K562 (cell line): ENCODE data around the gene RPL26. TPM values are rescaled to one million over a fixed set of nuclear protein-coding genes. Genes with fewer than 3 reads are reported as not detected.

ENCODE experiments used
- CBFA2T3 ChIP-seq: fragments of 450-650 bp; IDR thresholded peaks from 2 replicates; pipeline ENCODE4 v1.6.1; 2017
- CREM ChIP-seq: IDR thresholded peaks from 2 replicates; pipeline ENCODE4 v1.6.1; 2014; ENCODE audit warnings: antibody characterized with exemption, low read depth
- DACH1 ChIP-seq: fragments of 450-650 bp; IDR thresholded peaks from 2 replicates; pipeline ENCODE4 v1.6.1; 2018; ENCODE audit not compliant: partially characterized antibody
- ELF1 ChIP-seq: fragments of 200-800 bp; sonication (Bioruptor generic); IDR thresholded peaks from 2 replicates; pipeline ENCODE4 v1.6.1; 2016; ENCODE audit warnings: missing genetic modification characterization, missing compliant biosample characterization
- HDAC2 ChIP-seq: fragments of 450-650 bp; IDR thresholded peaks from 2 replicates; pipeline ENCODE4 v1.6.1; 2016; ENCODE audit warnings: mild to moderate bottlenecking
- HDAC3 ChIP-seq: fragments of 450-650 bp; IDR thresholded peaks from 2 replicates; pipeline ENCODE4 v1.6.1; 2018; ENCODE audit warnings: borderline replicate concordance, mild to moderate bottlenecking, moderate library complexity; ENCODE audit not compliant: partially characterized antibody
- HMGN3 ChIP-seq: IDR thresholded peaks from 2 replicates; pipeline ENCODE4 v1.6.1; 2011; ENCODE audit warnings: borderline replicate concordance, low read depth, mild to moderate bottlenecking, mixed read lengths, low read length; ENCODE audit not compliant: insufficient read length; ENCODE audit errors: extremely low read depth
- MAFF ChIP-seq: IDR thresholded peaks from 2 replicates; pipeline ENCODE4 v1.6.1; 2012; ENCODE audit warnings: low read length, improper control_type of control experiment
- MTA3 ChIP-seq: fragments of 450-650 bp; formaldehyde crosslinking; IDR thresholded peaks from 2 replicates; pipeline ENCODE4 v1.6.1; 2017; ENCODE audit warnings: mild to moderate bottlenecking, borderline replicate concordance
- PREB ChIP-seq: sonication (generic); formaldehyde crosslinking; IDR thresholded peaks from 2 replicates; pipeline ENCODE4 v1.8.1; 2023; ENCODE audit warnings: mild to moderate bottlenecking, missing genetic modification reagents
- SMARCE1 ChIP-seq: fragments of 450-650 bp; IDR thresholded peaks from 2 replicates; pipeline ENCODE4 v1.7.1; 2016; ENCODE audit warnings: mild to moderate bottlenecking
- STAT6 ChIP-seq: sonication (generic); formaldehyde crosslinking; IDR thresholded peaks from 2 replicates; pipeline ENCODE4 v1.8.1; 2023; ENCODE audit warnings: mild to moderate bottlenecking, missing genetic modification reagents
- THRB ChIP-seq: fragments of 450-650 bp; formaldehyde crosslinking; conservative IDR thresholded peaks from 2 replicates; pipeline ENCODE4 v1.4.0; 2022; ENCODE audit warnings: mild to moderate bottlenecking, missing genetic modification characterization
- U2AF1 ChIP-seq: fragments of 200-400 bp; formaldehyde crosslinking; optimal IDR thresholded peaks from 2 replicates; pipeline ENCODE3; 2017; ENCODE audit warnings: mild to moderate bottlenecking, low read depth, low read length, moderate library complexity
- ZBTB11 ChIP-seq, 3 experiments: fragments of 200-800 bp in 1 of 3; fragments of 250-450 bp in 1 of 3; fragments of 450-650 bp in 1 of 3; sonication (Bioruptor Pico) in 1 of 3; sonication (Bioruptor generic) in 1 of 3; formaldehyde crosslinking in 1 of 3; IDR thresholded peaks; 2 replicates each; pipeline versions ENCODE4 v1.6.1 to v1.8.0; 2016 to 2022; ENCODE audit warnings: mild to moderate bottlenecking in 2 of 3, missing genetic modification characterization in 2 of 3, missing compliant biosample characterization in 1 of 3, moderate library complexity in 1 of 3
- ZC3H11A ChIP-seq: IDR thresholded peaks from 2 replicates; pipeline ENCODE4 v1.6.1; 2012; ENCODE audit warnings: low read depth, low read length, improper control_type of control experiment
- ZNF551 ChIP-seq: fragments of 250-450 bp; sonication (Bioruptor Pico); IDR thresholded peaks from 2 replicates; pipeline ENCODE4 v1.5.0; 2021; ENCODE audit warnings: mild to moderate bottlenecking, moderate library complexity
- ZNF561 ChIP-seq: fragments of 450-650 bp; formaldehyde crosslinking; conservative IDR thresholded peaks from 2 replicates; pipeline ENCODE4 v1.4.0; 2020; ENCODE audit warnings: mild to moderate bottlenecking, moderate library complexity
- polyA plus RNA-seq, 8 experiments: library from polyadenylated mRNA; depleted of rRNA in 4 of 8; stranded (reverse) in 5 of 8; unstranded in 3 of 8; fragments of >200 nt; fragmentation: Nextera tagmentation in 2 of 8; fragmentation: Illumina TruSeq in 1 of 8; extraction: Ambion mirVana in 2 of 8; extraction: Trizol in 1 of 8; gene quantifications; 2 replicates each; pipeline versions ENCODE4 v1.2.1 to v1.2.3, GENCODE V29; 2011 to 2014; ENCODE audit warnings: inconsistent platforms in 1 of 8, missing spikeins in 1 of 8
- total RNA-seq, 7 experiments: library from RNA; depleted of rRNA in 6 of 7; stranded (reverse); fragments of >200 nt in 6 of 7; fragmentation: Illumina TruSeq in 2 of 7; extraction: Trizol in 2 of 7; gene quantifications; 2 replicates each; pipeline versions ENCODE4 v1.2.1 to v1.2.3, GENCODE V29; 2011 to 2021; ENCODE audit warnings: low replicate concordance in 1 of 7

The RPL26 gene
- total and polyA plus RNA-seq, 9 of the 15 experiments (the other 6 are each of a cell fraction or from before 2014, with no cell fraction given): 1,474 to 4,074 (median 2,904) TPM

- peak; percentile 91 for TF ChIP-seq ELF1
- no peak; the same call in 1 of the 2 replicates for TF ChIP-seq MAFF
- 0 out of 2 replicates have a peak, but pooled peaks have one; percentile 2 for TF ChIP-seq CBFA2T3
- TF ChIP-seq ZNF551 (CRISPR knock-in tag): no peak
- TF ChIP-seq SMARCE1: no peak
- no peak for TF ChIP-seq ZC3H11A
- 0 out of 2 replicates have a peak, but pooled peaks have one; percentile 58 for TF ChIP-seq HDAC2
- TF ChIP-seq STAT6 (CRISPR knock-in tag): no peak
- TF ChIP-seq HDAC3: peak; percentile 69
- peak; percentile 64 for TF ChIP-seq HMGN3
- no peak for TF ChIP-seq THRB (CRISPR knock-in tag)
- TF ChIP-seq MTA3: peak; percentile 73; the same call in 1 of the 2 replicates
- no peak for TF ChIP-seq ZNF561 (CRISPR knock-in tag)
- peak; percentile 63 for TF ChIP-seq CREM
- peak; percentile 31 for TF ChIP-seq U2AF1
- TF ChIP-seq DACH1: no peak
- TF ChIP-seq ZBTB11 (CRISPR knock-in tag; IDR thresholded peaks at IDR 0.05): peak in 1 of 3 experiments; percentile 58; a peak in 2 of 6 replicates
- no peak for TF ChIP-seq PREB
Measured at GRCh38 chr17:8383143-8383822, at the start of gene RPL26 (continued).
